ENCODE measurements around the gene MRPS15.
A peak's percentile ranks its signal among the peaks of the same experiment; 100 is the strongest.

The MRPS15 gene

DNA sequence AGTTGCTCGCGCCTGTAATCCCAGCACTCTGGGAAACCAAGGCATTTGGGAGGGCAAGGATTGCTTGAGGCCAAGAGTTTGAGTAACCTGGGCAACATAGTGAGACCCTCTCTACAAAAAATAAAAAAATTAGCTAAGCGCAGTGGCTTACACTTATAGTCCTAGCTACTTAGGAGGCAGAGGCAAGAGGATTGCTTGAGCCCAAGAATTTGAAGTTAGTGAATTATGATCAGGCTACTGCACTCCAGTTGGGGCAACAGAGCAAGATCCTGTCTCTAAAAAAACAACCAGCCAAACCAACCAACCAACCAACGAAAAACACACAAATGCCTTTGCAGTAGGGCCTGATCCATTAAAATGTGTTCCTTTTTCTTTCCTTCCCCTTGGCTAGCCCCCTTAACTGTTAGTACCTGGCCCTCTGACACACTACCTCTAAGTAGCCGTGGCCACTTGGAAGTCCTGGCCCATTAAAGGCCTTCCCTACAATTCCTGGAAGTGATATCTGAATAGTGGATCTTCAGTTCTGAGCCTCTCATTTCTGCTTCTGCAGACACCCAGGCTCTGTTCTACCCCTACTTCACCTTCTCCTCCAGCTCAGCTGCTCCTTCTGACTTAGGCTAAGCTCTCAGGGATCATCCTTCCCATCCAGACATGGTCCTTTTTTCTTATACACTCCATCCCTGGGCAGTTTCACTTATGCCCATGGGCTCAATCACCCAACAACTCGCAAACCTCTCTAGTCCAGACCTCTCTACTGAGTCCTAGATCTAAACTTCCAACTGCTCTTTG lies 10.4 kb downstream of the MRPS15 start:
- no peaks in the 10 kb centered on the region for H3K9me3 ChIP-seq (ENCODE audit: control insufficient read depth in 1 of 2, low read length in 2 of 2)
- H3K4me1 ChIP-seq (ENCODE audit: control insufficient read depth in 1 of 2, insufficient read depth in 2 of 2, low read length in 2 of 2), result peaks cover 3 to 8% of the 10 kb centered on the region in 2 donors
- peaks cover 31 to 35% of the 10 kb centered on the region in 2 donors for H3K36me3 ChIP-seq (ENCODE audit: control insufficient read depth in 1 of 2, insufficient read depth in 2 of 2, low read length in 2 of 2)
- H3K27me3 ChIP-seq (ENCODE audit: low read depth, low read length), result no peaks in the 10 kb centered on the region
- H3K27ac ChIP-seq (ENCODE audit: low read length), result no peak overlapping the region
- no peak overlapping the region for H3K4me3 ChIP-seq (ENCODE audit: low read depth in 1 of 2, low read length in 2 of 2)

DNA sequence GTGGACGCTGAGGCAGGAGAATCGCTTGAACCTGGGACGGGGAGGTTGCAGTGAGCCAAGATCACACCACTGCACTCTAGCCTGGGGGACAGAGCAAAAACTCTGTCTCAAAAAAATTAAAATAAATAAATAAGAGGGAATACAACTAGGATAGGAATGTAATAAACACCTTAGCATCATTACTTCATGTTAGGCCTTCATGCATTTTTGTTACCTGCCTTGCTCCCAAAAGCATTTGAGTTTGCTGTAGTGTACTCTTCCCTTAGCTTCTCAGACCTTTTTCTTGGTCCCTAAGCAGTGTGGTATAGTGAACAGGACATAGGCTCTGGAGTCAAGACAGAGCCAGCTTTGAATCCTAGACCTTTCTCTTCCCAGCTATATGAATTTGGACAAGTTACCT lies 11.1 kb downstream of the MRPS15 start:
- Histone ChIP-seq H3K27ac (ENCODE audit: low read length) (no peak overlapping the region), H3K4me3 (ENCODE audit: low read depth in 1 of 2, low read length in 2 of 2) (no peak overlapping the region), H3K9me3 (ENCODE audit: control insufficient read depth in 1 of 2, low read length in 2 of 2) (no peaks in the 10 kb centered on the region), H3K4me1 (ENCODE audit: control insufficient read depth in 1 of 2, insufficient read depth in 2 of 2, low read length in 2 of 2) (peaks cover 3 to 8% of the 10 kb centered on the region in 2 donors), H3K27me3 (ENCODE audit: low read depth, low read length) (no peaks in the 10 kb centered on the region), H3K36me3 (ENCODE audit: control insufficient read depth in 1 of 2, insufficient read depth in 2 of 2, low read length in 2 of 2) (peaks cover 27 to 32% of the 10 kb centered on the region in 2 donors)

- H3K36me3 ChIP-seq (ENCODE audit: control insufficient read depth in 1 of 2, insufficient read depth in 2 of 2, low read length in 2 of 2), result peaks cover 13 to 16% of the 10 kb centered on the region in 2 donors
- H3K4me1 ChIP-seq (ENCODE audit: control insufficient read depth in 1 of 2, insufficient read depth in 2 of 2, low read length in 2 of 2), result peaks cover 3 to 8% of the 10 kb centered on the region in 2 donors
- H3K27ac ChIP-seq (ENCODE audit: low read length), result peak overlapping the region; percentile 96
- H3K4me3 ChIP-seq (ENCODE audit: low read depth in 1 of 2, low read length in 2 of 2), result peak overlapping the region; percentile 78 to 84
- H3K9me3 ChIP-seq (ENCODE audit: control insufficient read depth in 1 of 2, low read length in 2 of 2), result no peaks in the 10 kb centered on the region
- H3K27me3 ChIP-seq (ENCODE audit: low read depth, low read length), result no peaks in the 10 kb centered on the region
These were observed 13.3 kb downstream of the MRPS15 start for GRCh38 chr1:36450919-36451305.

DNA sequence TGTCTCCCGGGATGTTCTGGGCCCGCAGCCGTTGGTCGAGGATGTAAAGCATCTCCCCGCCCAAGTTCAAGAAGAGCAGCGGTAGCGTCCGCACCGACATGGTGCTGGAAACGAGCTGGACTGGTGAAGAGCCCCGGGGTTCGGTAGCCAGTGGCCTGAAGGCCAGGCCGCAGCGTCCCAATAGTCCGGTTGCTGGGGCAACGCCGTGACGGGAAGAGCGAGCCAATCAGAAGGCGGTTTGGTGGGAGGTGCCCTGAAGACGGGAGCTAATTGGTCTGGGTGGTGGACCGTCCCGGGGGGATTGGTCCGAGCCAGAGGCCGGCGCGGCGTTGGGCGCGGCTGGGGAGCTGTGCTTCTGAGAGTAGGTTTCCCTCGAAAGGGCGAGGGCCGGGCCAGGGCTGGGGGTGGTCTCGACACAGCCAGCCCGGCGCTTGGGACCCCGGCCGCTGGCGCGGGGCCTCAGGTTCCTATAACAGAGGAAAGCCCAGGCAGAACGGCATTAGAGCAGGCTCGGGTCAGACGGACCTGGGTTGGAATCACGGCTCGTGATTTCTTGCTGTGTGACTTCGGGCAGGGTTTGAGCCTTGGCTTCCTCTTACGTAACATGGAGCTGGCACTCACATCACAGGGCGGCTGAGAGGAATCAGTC lies 13.8 kb downstream of the MRPS15 start, which contains the start of gene OSCP1:
Gene OSCP1 (minus strand): TSS at position 182 of the 649 bp plus-strand sequence. CDS start 82 bp downstream, at position 100.
- Histone ChIP-seq H3K4me3 (ENCODE audit: low read depth in 1 of 2, low read length in 2 of 2) (peak within 1 kb of the TSS; percentile 78 to 84), H3K4me1 (ENCODE audit: control insufficient read depth in 1 of 2, insufficient read depth in 2 of 2, low read length in 2 of 2) (peaks cover 3 to 8% of the 10 kb centered on the region in 2 donors), H3K27me3 (ENCODE audit: low read depth, low read length) (no peaks in the 10 kb centered on the region), H3K27ac (ENCODE audit: low read length) (peak within 1 kb of the TSS; percentile 96), H3K36me3 (ENCODE audit: control insufficient read depth in 1 of 2, insufficient read depth in 2 of 2, low read length in 2 of 2) (peaks cover 8 to 11% of the 10 kb centered on the region in 2 donors), H3K9me3 (ENCODE audit: control insufficient read depth in 1 of 2, low read length in 2 of 2) (no peaks in the 10 kb centered on the region)

DNA sequence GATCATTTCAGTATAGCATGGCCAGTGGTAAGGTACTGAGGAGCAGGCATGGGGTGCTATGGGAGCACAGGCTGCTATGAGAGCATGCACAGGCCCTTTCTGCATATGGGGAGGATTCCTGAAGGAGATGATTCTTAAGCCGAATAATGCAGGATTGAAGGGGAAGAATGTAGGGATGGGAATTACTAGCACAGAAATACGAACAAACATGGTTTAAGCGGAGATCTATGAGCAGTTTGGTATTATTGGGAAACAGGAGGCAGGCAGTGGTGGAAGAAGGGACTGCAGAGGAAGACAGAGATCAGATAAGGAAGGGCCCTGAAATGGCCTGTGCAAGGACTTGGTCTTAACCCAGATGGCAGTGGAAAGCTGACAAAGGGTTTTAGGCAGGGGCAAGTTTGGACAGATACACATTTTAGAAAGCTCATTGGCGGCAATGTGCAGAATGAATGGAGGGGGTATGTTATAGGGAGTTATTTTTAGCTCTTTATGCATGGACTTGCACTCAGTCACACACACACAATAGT lies 15.6 kb downstream of the MRPS15 start:
- no peak overlapping the region for H3K27ac ChIP-seq (ENCODE audit: low read length)
- no peaks in the 10 kb centered on the region for H3K27me3 ChIP-seq (ENCODE audit: low read depth, low read length)
- no peak overlapping the region for H3K4me3 ChIP-seq (ENCODE audit: low read depth in 1 of 2, low read length in 2 of 2)
- peaks cover 3 to 8% of the 10 kb centered on the region in 2 donors for H3K4me1 ChIP-seq (ENCODE audit: control insufficient read depth in 1 of 2, insufficient read depth in 2 of 2, low read length in 2 of 2)
- no peaks in the 10 kb centered on the region for H3K36me3 ChIP-seq (ENCODE audit: control insufficient read depth in 1 of 2, insufficient read depth in 2 of 2, low read length in 2 of 2)
- H3K9me3 ChIP-seq (ENCODE audit: control insufficient read depth in 1 of 2, low read length in 2 of 2), result no peaks in the 10 kb centered on the region

DNA sequence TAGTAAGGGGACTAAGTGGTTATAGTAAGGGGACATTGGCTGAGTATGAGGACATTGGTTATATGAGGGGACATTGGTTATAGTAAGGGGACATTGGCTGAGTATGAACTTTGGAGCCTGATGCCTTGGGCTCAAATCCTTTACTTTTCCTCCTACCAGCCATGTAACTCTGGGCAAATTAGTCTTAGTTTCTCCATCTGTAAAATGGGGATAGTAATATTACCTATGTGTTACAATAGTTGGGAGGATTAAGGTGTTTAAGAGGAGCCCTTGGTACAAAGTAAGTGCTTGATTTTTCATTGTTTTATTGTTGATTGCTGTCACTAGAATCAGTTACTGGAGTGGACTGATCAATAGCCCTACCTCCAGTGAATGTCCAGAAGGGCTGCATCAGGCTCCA lies 16.7 kb downstream of the MRPS15 start:
- Histone ChIP-seq H3K4me1 (ENCODE audit: control insufficient read depth in 1 of 2, insufficient read depth in 2 of 2, low read length in 2 of 2) (peaks cover 3 to 8% of the 10 kb centered on the region in 2 donors), H3K9me3 (ENCODE audit: control insufficient read depth in 1 of 2, low read length in 2 of 2) (no peaks in the 10 kb centered on the region), H3K36me3 (ENCODE audit: control insufficient read depth in 1 of 2, insufficient read depth in 2 of 2, low read length in 2 of 2) (no peaks in the 10 kb centered on the region), H3K27ac (ENCODE audit: low read length) (no peak overlapping the region), H3K27me3 (ENCODE audit: low read depth, low read length) (no peaks in the 10 kb centered on the region), H3K4me3 (ENCODE audit: low read depth in 1 of 2, low read length in 2 of 2) (no peak overlapping the region)

DNA sequence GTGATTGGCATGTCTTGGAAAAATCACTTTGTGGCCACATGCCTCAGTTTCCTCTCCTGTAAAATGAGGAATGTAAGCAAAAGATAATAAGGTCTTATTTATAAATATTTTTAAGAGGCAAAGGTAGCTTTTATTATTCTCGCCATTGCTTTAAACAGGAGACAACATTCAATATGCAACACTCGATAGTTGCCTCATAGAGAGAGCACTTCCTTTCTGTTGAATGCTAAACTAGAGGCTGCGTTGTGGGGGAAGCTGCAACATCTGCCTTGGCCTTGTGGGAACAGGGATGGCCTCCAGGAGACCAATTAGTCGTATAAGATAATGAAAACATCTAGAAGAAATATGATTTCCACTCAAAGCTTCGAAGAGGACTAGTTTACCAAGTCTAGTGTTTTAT lies 17.4 kb downstream of the MRPS15 start:
- peaks cover 3 to 8% of the 10 kb centered on the region in 2 donors for H3K4me1 ChIP-seq (ENCODE audit: control insufficient read depth in 1 of 2, insufficient read depth in 2 of 2, low read length in 2 of 2)
- no peak overlapping the region for H3K27ac ChIP-seq (ENCODE audit: low read length)
- H3K4me3 ChIP-seq (ENCODE audit: low read depth in 1 of 2, low read length in 2 of 2), result no peak overlapping the region
- no peaks in the 10 kb centered on the region for H3K27me3 ChIP-seq (ENCODE audit: low read depth, low read length)
- H3K36me3 ChIP-seq (ENCODE audit: control insufficient read depth in 1 of 2, insufficient read depth in 2 of 2, low read length in 2 of 2), result no peaks in the 10 kb centered on the region
- no peaks in the 10 kb centered on the region for H3K9me3 ChIP-seq (ENCODE audit: control insufficient read depth in 1 of 2, low read length in 2 of 2)

GRCh38 chr1:36446271-36446670 lies 17.9 kb downstream of the MRPS15 start:
- no peak overlapping the region for H3K4me3 ChIP-seq (ENCODE audit: low read depth in 1 of 2, low read length in 2 of 2)

DNA sequence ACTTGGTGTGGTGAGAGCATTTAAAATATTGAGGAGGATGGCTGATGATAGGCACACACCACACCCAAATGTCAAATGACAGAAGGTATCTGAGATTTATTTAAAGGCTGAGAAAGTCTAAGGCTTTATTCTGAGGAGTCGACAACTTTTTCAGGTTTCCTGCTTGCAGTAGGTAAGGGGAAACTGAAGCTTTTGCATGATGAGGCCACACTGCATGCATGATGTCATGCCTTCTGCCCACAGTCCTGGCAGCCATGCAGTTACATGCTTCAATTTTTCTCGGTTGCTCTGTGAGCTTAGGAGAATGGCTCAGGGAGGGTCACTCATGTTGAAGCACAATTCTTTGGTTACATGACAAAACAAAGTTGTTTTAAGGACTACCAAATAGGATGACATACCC lies 20.9 kb downstream of the MRPS15 start:
- no peak overlapping the region for H3K27ac ChIP-seq (ENCODE audit: low read length)
- H3K9me3 ChIP-seq (ENCODE audit: control insufficient read depth in 1 of 2, low read length in 2 of 2), result no peaks in the 10 kb centered on the region
- H3K4me1 ChIP-seq (ENCODE audit: control insufficient read depth in 1 of 2, insufficient read depth in 2 of 2, low read length in 2 of 2), result no peaks in the 10 kb centered on the region
- peaks cover 0 to 6% of the 10 kb centered on the region in 2 donors for H3K36me3 ChIP-seq (ENCODE audit: control insufficient read depth in 1 of 2, insufficient read depth in 2 of 2, low read length in 2 of 2)
- H3K4me3 ChIP-seq (ENCODE audit: low read depth in 1 of 2, low read length in 2 of 2), result no peak overlapping the region
- H3K27me3 ChIP-seq (ENCODE audit: low read depth, low read length), result no peaks in the 10 kb centered on the region

More at GRCh38 chr1:36446271-36446670, 17.9 kb downstream of the MRPS15 start:
- Histone ChIP-seq H3K27ac (ENCODE audit: low read length) (no peak overlapping the region), H3K4me1 (ENCODE audit: control insufficient read depth in 1 of 2, insufficient read depth in 2 of 2, low read length in 2 of 2) (peaks cover 3 to 8% of the 10 kb centered on the region in 2 donors), H3K36me3 (ENCODE audit: control insufficient read depth in 1 of 2, insufficient read depth in 2 of 2, low read length in 2 of 2) (no peaks in the 10 kb centered on the region), H3K9me3 (ENCODE audit: control insufficient read depth in 1 of 2, low read length in 2 of 2) (no peaks in the 10 kb centered on the region), H3K27me3 (ENCODE audit: low read depth, low read length) (no peaks in the 10 kb centered on the region)

DNA sequence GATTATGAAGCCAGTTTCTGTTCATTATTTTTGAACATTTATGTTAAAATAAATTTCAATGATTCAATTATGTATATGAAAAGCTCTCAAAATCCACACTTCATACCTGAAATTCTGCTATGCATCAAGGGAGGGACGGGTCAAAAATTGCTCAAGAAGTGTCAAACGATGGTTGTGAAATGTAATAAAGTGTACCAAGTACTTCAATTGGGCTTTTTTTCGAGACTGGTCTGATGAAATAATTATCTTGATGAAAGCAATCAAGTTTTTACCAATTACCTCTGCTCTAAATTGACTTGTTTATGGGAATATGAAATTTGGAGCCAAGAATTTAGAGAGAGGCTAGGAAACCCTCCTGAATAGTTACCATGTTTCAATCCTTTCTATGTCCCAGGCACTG lies 21.8 kb downstream of the MRPS15 start:
- H3K27ac ChIP-seq (ENCODE audit: low read length), result no peak overlapping the region

DNA sequence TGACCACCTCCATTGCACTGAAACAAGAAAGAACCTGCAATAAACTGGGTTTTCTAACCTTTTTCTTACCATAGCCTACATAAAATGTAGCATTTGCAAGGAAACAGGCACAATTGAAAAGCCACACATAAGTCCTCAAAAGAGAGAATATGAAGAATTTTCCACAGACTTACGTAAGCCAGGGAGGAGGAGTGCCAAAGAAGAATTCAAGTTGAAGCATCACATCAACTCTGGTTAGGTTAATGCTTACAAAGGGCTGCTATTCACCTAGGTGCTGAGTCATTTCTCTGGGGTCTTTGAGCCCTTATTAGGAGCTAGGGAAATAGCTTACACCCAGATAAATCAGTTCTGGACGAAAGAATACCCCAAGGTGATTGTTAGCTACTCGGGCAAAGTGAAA lies 23.5 kb downstream of the MRPS15 start:
- Histone ChIP-seq H3K9me3 (ENCODE audit: control insufficient read depth in 1 of 2, low read length in 2 of 2) (no peaks in the 10 kb centered on the region), H3K4me1 (ENCODE audit: control insufficient read depth in 1 of 2, insufficient read depth in 2 of 2, low read length in 2 of 2) (no peaks in the 10 kb centered on the region), H3K4me3 (ENCODE audit: low read depth in 1 of 2, low read length in 2 of 2) (no peak overlapping the region), H3K27ac (ENCODE audit: low read length) (no peak overlapping the region), H3K27me3 (ENCODE audit: low read depth, low read length) (no peaks in the 10 kb centered on the region), H3K36me3 (ENCODE audit: control insufficient read depth in 1 of 2, insufficient read depth in 2 of 2, low read length in 2 of 2) (peaks cover 0 to 16% of the 10 kb centered on the region in 2 donors)

More for the DNA sequence above, 21.8 kb downstream of the MRPS15 start:
- Histone ChIP-seq H3K4me1 (ENCODE audit: control insufficient read depth in 1 of 2, insufficient read depth in 2 of 2, low read length in 2 of 2) (no peaks in the 10 kb centered on the region), H3K4me3 (ENCODE audit: low read depth in 1 of 2, low read length in 2 of 2) (no peak overlapping the region), H3K36me3 (ENCODE audit: control insufficient read depth in 1 of 2, insufficient read depth in 2 of 2, low read length in 2 of 2) (peaks cover 0 to 12% of the 10 kb centered on the region in 2 donors), H3K9me3 (ENCODE audit: control insufficient read depth in 1 of 2, low read length in 2 of 2) (no peaks in the 10 kb centered on the region), H3K27me3 (ENCODE audit: low read depth, low read length) (no peaks in the 10 kb centered on the region)

Measured in muscle layer of duodenum (tissue), 2 donors.